Thoracic aorta (tissue), 2 donors: ENCODE data around the gene ATP5PD. TPM values are rescaled to one million over a fixed set of nuclear protein-coding genes. Genes with fewer than 3 reads are reported as not detected.
"Not testable (repeated sequence)": the region's sequence is repeated elsewhere in the genome, so short reads cannot be mapped to it uniquely, and the experiment has no call there.

Experiments used
- ATAC-seq: fragments of 150-250 bp; one replicate; pipeline ENCODE4 v1.8.0; 2017; ENCODE audit warnings: low read depth; ENCODE audit not compliant: insufficient number of reproducible peaks, low FRiP score
- DNase-seq: peaks from one replicate; pipeline ENCODE4 v3.0.0-alpha.2; 2020; ENCODE audit warnings: low spot score
- H3K27ac ChIP-seq, 2 donors: fragments of 200-600 bp; sonication (generic); 1 replicate in 1 of 2; 2 replicates in 1 of 2; pipeline ENCODE4 v1.5.1; 2016; ENCODE audit warnings: mild to moderate bottlenecking in 2 of 2, moderate library complexity in 2 of 2
- H3K27me3 ChIP-seq: fragments of 200-600 bp; sonication (generic); replicated peaks from 2 replicates; pipeline ENCODE4 v1.6.0; 2016; ENCODE audit warnings: mild to moderate bottlenecking; ENCODE audit not compliant: insufficient read depth
- H3K36me3 ChIP-seq: fragments of 200-600 bp; sonication (generic); one replicate; pipeline ENCODE4 v1.5.1; 2016
- H3K4me1 ChIP-seq, 2 donors: fragments of 200-600 bp; sonication (generic); 1 replicate in 1 of 2; 2 replicates in 1 of 2; pipeline versions ENCODE4 v1.5.1 to v1.6.0; 2016; ENCODE audit warnings: low read depth in 2 of 2, mild to moderate bottlenecking in 1 of 2; ENCODE audit not compliant: control insufficient read depth in 1 of 2
- H3K4me3 ChIP-seq: fragments of 200-600 bp; sonication (generic); 2 replicates; pipeline ENCODE4 v1.5.1; 2016; ENCODE audit warnings: mild to moderate bottlenecking
- H3K9me3 ChIP-seq: fragments of 200-600 bp; sonication (generic); 2 replicates; pipeline ENCODE4 v1.5.1; 2016
- total RNA-seq, 2 donors: library from RNA; depleted of rRNA; stranded (reverse); fragments of >200 nt; gene quantifications; one replicate each; pipeline versions ENCODE4 v1.1.0 to v1.2.3, GENCODE V29; 2016
- TF ChIP-seq, protein P1 (sequence below): fragments of 200-600 bp; sonication (generic); IDR thresholded peaks from one replicate; pipeline ENCODE4 v1.5.1; 2019; ENCODE audit warnings: antibody characterized with exemption

ATP5PD gene
- total RNA-seq, 2 donors from 2014 or later: 109 to 189 TPM

DNA sequence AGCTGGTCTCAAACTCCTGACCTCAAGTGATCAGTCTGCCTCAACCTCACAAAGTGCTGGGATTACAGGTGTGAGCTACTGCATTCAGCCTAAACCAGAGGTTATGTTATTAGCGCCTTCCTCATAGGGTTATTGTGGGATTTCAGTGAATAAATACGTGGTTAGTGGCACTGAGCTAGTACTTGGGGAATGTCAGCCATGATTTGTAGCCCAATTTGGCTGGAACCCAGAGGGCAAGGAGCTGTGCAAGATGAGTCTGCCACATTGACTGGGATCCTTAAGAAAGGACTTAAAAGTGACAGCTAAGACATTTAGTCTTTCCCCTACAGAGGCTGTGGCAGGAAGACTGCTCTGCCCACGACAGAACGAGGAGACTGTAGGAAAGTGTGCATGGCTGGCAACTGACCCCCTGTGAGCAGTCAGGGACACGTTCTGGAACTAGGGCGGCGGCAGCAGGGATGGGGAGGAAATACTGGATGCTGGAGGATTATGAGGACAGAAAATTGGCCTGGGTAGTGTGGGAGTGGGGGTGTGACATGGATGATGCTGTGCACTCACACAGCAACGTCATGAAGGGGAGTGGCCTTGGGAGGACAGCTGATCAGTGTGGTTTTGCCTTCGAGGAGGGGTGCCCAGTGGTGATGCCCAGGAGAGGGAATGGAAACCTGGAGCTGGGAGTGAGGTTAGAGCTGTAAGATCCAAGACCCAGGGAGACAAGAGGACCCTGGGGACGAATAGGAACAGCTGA is 14.6 kb downstream of the ATP5PD start:
- Histone ChIP-seq H3K36me3 (no peaks in the 10 kb centered on the region), H3K4me1 (peaks cover 7 to 32% of the 10 kb centered on the region in 2 donors), H3K27me3 (no peaks in the 10 kb centered on the region), H3K27ac (peak overlapping the region; percentile 74 to 85), H3K4me3 (peak overlapping the region; percentile 81), H3K9me3 (no peaks in the 10 kb centered on the region)
- no peak for ATAC-seq
- DNase-seq: peak; percentile 71
- TF ChIP-seq, protein P1, sequence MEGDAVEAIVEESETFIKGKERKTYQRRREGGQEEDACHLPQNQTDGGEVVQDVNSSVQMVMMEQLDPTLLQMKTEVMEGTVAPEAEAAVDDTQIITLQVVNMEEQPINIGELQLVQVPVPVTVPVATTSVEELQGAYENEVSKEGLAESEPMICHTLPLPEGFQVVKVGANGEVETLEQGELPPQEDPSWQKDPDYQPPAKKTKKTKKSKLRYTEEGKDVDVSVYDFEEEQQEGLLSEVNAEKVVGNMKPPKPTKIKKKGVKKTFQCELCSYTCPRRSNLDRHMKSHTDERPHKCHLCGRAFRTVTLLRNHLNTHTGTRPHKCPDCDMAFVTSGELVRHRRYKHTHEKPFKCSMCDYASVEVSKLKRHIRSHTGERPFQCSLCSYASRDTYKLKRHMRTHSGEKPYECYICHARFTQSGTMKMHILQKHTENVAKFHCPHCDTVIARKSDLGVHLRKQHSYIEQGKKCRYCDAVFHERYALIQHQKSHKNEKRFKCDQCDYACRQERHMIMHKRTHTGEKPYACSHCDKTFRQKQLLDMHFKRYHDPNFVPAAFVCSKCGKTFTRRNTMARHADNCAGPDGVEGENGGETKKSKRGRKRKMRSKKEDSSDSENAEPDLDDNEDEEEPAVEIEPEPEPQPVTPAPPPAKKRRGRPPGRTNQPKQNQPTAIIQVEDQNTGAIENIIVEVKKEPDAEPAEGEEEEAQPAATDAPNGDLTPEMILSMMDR: no peak

DNA sequence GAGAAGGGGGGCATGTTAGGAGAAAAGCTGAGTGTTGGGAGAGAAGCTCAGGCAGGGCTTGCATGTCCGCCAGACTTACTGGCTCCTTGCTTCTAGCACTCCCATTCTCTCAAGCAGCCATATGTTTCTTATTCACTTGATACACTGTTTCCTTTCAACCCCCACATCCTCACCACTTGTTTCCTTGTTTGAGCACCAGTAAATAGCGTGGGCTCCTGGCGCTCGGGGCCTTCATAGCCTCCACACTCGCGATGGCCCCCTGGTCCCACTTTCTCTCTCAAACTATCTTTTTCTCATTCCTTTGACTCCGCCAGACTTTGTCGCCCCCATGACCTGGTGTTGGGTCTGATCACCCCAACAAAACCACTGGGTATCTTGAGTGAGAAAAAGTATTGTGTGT is 16.6 kb downstream of the ATP5PD start:
- ATAC-seq: no peak
- Histone ChIP-seq H3K9me3 (no peaks in the 10 kb centered on the region), H3K4me3 (no peak overlapping the region), H3K4me1 (peaks cover 7 to 24% of the 10 kb centered on the region in 2 donors), H3K27me3 (no peaks in the 10 kb centered on the region), H3K27ac (no peak overlapping the region), H3K36me3 (no peaks in the 10 kb centered on the region)
- TF ChIP-seq, protein P1: no peak
- DNase-seq: no peak

DNA sequence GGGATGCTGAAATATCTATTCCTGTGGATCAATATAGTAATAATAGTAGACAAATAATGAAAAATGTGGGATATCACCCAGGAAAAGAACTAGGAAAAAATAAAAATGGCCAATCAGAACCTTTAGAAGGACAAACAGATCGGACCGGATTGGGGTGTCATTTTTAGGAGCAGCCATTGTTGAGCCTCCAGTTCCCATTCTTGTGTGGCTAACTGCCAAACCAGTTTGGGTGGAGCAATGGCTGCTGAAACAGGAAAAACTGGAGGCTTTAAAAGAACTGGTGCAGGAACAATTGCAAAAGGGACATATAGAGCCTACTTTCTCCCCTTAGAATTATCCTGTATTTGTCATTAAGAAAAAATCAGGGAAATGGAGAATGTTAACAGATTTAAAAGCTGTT is 20.1 kb downstream of the ATP5PD start:
- not testable (repeated sequence) for ATAC-seq, H3K27ac ChIP-seq, H3K9me3 ChIP-seq, H3K36me3 ChIP-seq, H3K4me3 ChIP-seq, DNase-seq, H3K27me3 ChIP-seq, H3K4me1 ChIP-seq

DNA sequence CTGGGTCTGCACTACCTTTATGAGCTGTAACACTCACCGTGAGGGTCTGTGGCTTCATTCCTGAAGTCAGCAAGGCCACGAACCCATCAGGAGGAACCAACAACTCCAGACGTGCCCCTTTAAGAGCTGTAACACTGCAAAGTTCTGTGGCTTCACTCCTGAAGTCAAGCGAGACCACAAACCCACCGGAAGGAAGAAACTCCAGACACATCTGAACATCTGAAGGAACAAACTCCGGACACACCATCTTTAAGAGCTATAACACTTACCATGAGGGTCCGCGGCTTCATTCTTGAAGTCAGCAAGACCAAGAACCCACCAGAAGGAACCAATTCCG is 21.4 kb downstream of the ATP5PD start:
- ATAC-seq: not testable (repeated sequence)

DNA sequence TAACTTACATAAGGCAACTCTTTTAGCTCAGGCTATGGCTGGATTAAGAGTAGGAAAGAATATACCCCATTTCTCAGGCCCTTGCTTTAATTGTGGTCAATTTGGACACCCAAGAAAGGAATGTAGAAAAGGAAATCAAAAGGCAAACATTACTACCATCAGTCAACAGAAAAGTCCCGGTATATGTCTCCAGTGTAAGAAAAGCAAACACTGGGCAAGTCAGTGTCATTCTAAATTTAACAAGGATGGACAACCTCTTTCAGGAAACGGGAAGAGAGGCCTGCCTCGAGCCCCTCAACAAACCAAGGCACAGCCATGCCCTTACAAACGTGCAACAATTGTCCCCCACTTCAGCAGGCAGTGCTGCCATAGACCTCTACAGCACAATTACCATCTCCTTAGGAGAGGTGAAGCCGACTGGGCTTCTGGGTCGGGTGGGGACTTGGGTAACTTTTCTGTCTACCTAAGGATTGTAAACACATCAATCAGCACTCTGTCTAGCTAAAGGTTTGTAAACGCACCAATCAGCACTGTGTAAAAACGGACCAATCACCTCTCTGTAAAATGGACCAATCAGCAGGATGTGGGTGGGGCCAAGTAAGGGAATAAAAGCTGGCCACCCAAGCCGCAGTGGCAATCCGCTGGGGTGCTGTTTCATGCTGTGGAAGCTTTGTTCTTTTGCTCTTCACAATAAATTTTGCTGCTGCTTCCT is 21.9 kb downstream of the ATP5PD start:
- H3K36me3 ChIP-seq: peaks cover 16% of the 10 kb centered on the region
- TF ChIP-seq, protein P1: no peak
- no peaks in the 10 kb centered on the region for H3K27me3 ChIP-seq
- H3K27ac ChIP-seq: no peak overlapping the region
- ATAC-seq (no peak), DNase-seq (no peak)
- no peak overlapping the region for H3K4me3 ChIP-seq
- H3K4me1 ChIP-seq: no peaks in the 10 kb centered on the region
- H3K9me3 ChIP-seq: no peaks in the 10 kb centered on the region

More for the DNA sequence above, 21.4 kb downstream of the ATP5PD start:
- not testable (repeated sequence) for H3K9me3 ChIP-seq, H3K4me1 ChIP-seq, DNase-seq, H3K27ac ChIP-seq, H3K27me3 ChIP-seq, H3K4me3 ChIP-seq
- H3K36me3 ChIP-seq: peaks cover 15% of the 10 kb centered on the region

DNA sequence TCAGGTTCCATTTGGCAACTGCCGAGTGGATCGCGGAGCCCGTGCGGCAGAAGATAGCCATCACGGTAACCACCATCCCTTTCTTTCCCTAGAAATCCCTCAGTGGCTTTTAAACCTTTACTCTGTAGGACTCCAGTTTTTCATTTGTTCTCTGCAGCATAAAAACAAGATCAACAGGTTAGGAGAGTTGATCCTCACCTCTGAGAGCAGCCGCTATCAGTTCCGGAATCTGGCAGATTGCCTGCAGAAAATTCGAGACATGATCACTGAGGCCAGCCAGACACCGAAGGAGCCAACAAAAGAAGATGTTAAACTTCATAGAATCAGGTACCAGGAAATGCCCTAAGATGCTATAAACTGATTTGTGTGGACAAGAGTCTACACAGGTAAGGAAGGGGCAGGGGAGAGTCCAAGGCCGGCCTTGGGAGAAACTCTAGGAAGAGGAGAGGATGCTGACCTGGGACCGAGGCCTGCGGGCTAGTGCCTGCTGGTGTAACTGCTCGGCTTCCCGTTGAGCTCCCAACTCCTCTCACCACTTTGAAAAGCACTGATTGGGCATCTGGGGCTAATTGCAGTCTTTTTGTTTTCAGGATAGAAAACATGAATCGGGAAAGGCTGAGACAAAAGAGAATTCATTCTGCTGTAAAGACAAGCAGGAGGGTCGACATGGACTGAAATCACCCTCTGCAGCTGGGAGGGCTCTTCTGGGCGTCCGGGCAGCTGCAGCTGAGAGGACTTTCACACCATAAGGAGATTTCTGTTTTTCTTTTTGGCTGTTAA is 26.2 kb downstream of the ATP5PD start:
- Histone ChIP-seq H3K4me3 (no peak overlapping the region), H3K9me3 (no peaks in the 10 kb centered on the region), H3K27ac (no peak overlapping the region), H3K4me1 (no peaks in the 10 kb centered on the region), H3K27me3 (no peaks in the 10 kb centered on the region), H3K36me3 (peaks cover 22% of the 10 kb centered on the region)
- DNase-seq: no peak
- TF ChIP-seq, protein P1: no peak
- no peak for ATAC-seq
